ENCODE measurements around the gene PPP1R9B. TPM values are rescaled to one million over a fixed set of nuclear protein-coding genes. Genes with fewer than 3 reads are reported as not detected.

Gene PPP1R9B
- total RNA-seq, 1 experiment from 2014 or later = 34.8 TPM

- no peaks in the 10 kb centered on the region for H3K27me3 Mint-ChIP-seq (ENCODE audit: insufficient read depth, unreplicated experiment)
- no peak for DNase-seq (ENCODE audit: unreplicated experiment)
- no peak for TF ChIP-seq CTCF (IDR thresholded peaks at IDR 0.05; ENCODE audit: unreplicated experiment)
- peaks cover 14% of the 10 kb centered on the region for H3K4me1 Mint-ChIP-seq (ENCODE audit: insufficient read depth, unreplicated experiment)
- H3K36me3 Mint-ChIP-seq (ENCODE audit: insufficient read depth, unreplicated experiment) = peaks cover 5% of the 10 kb centered on the region
- ChIA-PET POLR2A (interaction anchor here (1.0 kb wide), 1 partner anchor 34 kb away, joined by 3 read pairs; no protein-coding TSS in a partner anchor), CTCF (interaction anchor here (0.6 to 2.4 kb wide), 4 partner anchors 25 to 136 kb away, joined by 3 to 8 read pairs (median 4); no protein-coding TSS in a partner anchor)
- H3K27ac Mint-ChIP-seq (ENCODE audit: low read depth, unreplicated experiment) = no peak overlapping the region
- no TSS peak for BruUV-seq (replicated peaks)
- no peak overlapping the region for H3K4me3 Mint-ChIP-seq (ENCODE audit: unreplicated experiment)
- intact Hi-C loops (cut with micrococcal nuclease) = no loop called here
- H3K9me3 Mint-ChIP-seq (ENCODE audit: unreplicated experiment) = no peaks in the 10 kb centered on the region
Measured at GRCh38 chr17:50163843-50164696, 13.6 kb upstream of the PPP1R9B start.

DNA sequence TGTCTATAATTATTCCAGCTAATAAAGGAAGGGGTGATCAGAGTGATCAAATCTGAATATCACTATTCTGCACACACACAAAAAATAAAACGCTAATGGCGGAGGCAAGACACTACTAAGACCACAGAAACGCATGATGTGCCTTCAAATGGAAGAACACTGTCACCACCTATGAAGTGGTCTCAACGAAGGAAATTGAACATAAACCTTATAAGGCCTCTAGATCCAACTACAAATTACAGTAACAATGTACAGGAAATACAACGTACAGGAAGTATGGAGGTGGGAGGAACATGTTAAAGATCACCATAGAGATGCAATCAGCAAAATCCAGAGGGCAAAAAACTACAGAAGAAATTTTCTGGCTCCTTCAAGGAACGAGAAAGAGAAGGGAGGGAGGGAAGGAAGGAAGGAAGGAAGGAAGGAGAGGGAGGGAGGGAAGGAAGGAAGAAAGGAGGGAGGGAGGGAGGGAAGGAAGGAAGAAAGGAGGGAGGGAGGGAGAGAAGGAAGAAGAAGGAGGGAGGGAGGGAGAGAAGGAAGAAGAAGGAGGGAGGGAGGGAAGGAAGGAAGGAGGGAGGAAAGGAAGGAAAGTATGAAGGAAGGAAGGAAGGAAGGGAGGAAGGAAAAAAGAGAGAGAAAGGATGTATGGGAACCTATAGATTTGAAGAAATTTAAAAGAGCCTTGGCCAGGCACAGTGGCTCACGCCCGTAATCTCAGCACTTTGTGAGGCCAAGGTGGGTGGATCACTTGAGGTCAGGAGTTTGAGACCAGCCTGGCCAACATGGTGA is 12.2 kb upstream of the PPP1R9B start:
- DNase-seq (ENCODE audit: unreplicated experiment) = no peak
- Mint-ChIP-seq H3K27me3 (ENCODE audit: insufficient read depth, unreplicated experiment) (no peaks in the 10 kb centered on the region), H3K27ac (ENCODE audit: low read depth, unreplicated experiment) (no peak overlapping the region), H3K4me1 (ENCODE audit: insufficient read depth, unreplicated experiment) (peaks cover 11% of the 10 kb centered on the region), H3K4me3 (ENCODE audit: unreplicated experiment) (no peak overlapping the region), H3K36me3 (ENCODE audit: insufficient read depth, unreplicated experiment) (no peaks in the 10 kb centered on the region), H3K9me3 (ENCODE audit: unreplicated experiment) (no peaks in the 10 kb centered on the region)
- ChIA-PET POLR2A (interaction anchor here (1.0 to 2.3 kb wide), 5 partner anchors 10 to 69 kb away, joined by 3 to 11 read pairs (median 5); no protein-coding TSS in a partner anchor), CTCF (interaction anchor here (0.7 to 2.7 kb wide), 28 partner anchors 7 to 1071 kb away, joined by 3 to 36 read pairs (median 6); partner anchors contain the start of genes PDK2 and PPP1R9B)
- intact Hi-C loops (cut with micrococcal nuclease) = no loop called here
- no peak for TF ChIP-seq CTCF (IDR thresholded peaks at IDR 0.05; ENCODE audit: unreplicated experiment)
- BruUV-seq (replicated peaks) = no TSS peak

GRCh38 chr17:50161911-50162288 is 11.4 kb upstream of the PPP1R9B start:
- no peaks in the 10 kb centered on the region for H3K36me3 Mint-ChIP-seq (ENCODE audit: insufficient read depth, unreplicated experiment)
- TF ChIP-seq CTCF (IDR thresholded peaks at IDR 0.05; ENCODE audit: unreplicated experiment) = no peak
- BruUV-seq (replicated peaks) = no TSS peak
- intact Hi-C loops (cut with micrococcal nuclease) = loop anchor here (1.0 kb wide), 3 partner anchors 22 to 68 kb away; no protein-coding TSS in a partner anchor
- no peak for DNase-seq (ENCODE audit: unreplicated experiment)
- H3K9me3 Mint-ChIP-seq (ENCODE audit: unreplicated experiment) = no peaks in the 10 kb centered on the region
- no peak overlapping the region for H3K27ac Mint-ChIP-seq (ENCODE audit: low read depth, unreplicated experiment)
- H3K27me3 Mint-ChIP-seq (ENCODE audit: insufficient read depth, unreplicated experiment) = no peaks in the 10 kb centered on the region
- H3K4me1 Mint-ChIP-seq (ENCODE audit: insufficient read depth, unreplicated experiment) = peaks cover 11% of the 10 kb centered on the region
- ChIA-PET CTCF (interaction anchor here (0.5 to 2.7 kb wide), 34 partner anchors 8 to 1071 kb away, joined by 3 to 36 read pairs (median 5); partner anchors contain the start of genes COL1A1, PDK2 and PPP1R9B), POLR2A (interaction anchor here (0.7 to 2.3 kb wide), 8 partner anchors 10 to 154 kb away, joined by 3 to 11 read pairs (median 4); partner anchors contain the start of gene PPP1R9B)
- H3K4me3 Mint-ChIP-seq (ENCODE audit: unreplicated experiment) = peak overlapping the region; percentile 71
